ENCODE results near the gene JUN.

- TF ChIP-seq SMC3 (IDR thresholded peaks at IDR 0.05; ENCODE audit: low read depth, low read length) (no peak), EP300 (IDR thresholded peaks at IDR 0.05; ENCODE audit: borderline replicate concordance in 1 of 2, low read depth in 1 of 2, low read length in 1 of 2) (no peak), YY1 (IDR thresholded peaks at IDR 0.05; ENCODE audit: low read depth) (no peak), CTCF (IDR thresholded peaks at IDR 0.05) (no peak), POLR2AphosphoS5 (IDR thresholded peaks at IDR 0.05; ENCODE audit: low read depth, low read length) (no peak), USF1 (IDR thresholded peaks at IDR 0.05; ENCODE audit: borderline replicate concordance, low read depth) (no peak), TEAD4 (IDR thresholded peaks at IDR 0.05; ENCODE audit: borderline replicate concordance, insufficient read depth) (no peak), TCF12 (IDR thresholded peaks at IDR 0.05) (no peak), GABPA (IDR thresholded peaks at IDR 0.05; ENCODE audit: low read depth) (no peak), MXI1 (IDR thresholded peaks at IDR 0.05; ENCODE audit: low read depth, low read length) (no peak), TAF1 (IDR thresholded peaks at IDR 0.05; ENCODE audit: borderline replicate concordance, low read depth, low read length) (no peak), PBX3 (IDR thresholded peaks at IDR 0.05) (no peak), RXRA (IDR thresholded peaks at IDR 0.05; ENCODE audit: borderline replicate concordance, low read depth) (no peak)
Observed at GRCh38 chr1:58778385-58779000, 5.4 kb downstream of the JUN start.

Data from SK-N-SH (cell line).